ENCODE results near the gene CLK1.

CLK1 gene

GRCh38 chr2:200864176-200865034 is at the start of gene CLK1:
Gene CLK1, minus strand, starts transcription at chr2:200864658. Its CDS starts 2,796 bp downstream, at chr2:200861862.
- Histone ChIP-seq H3F3A (ENCODE audit: low read depth) (no peaks in the 10 kb centered on the region), H3K4me2 (ENCODE audit: low read depth, low read length, poor library complexity, severe bottlenecking) (peak within 1 kb of the TSS; percentile 93), H2AFZ (ENCODE audit: low read length) (peak within 1 kb of the TSS; percentile 94), H3K36me3 (ENCODE audit: insufficient read depth, low read length) (peaks cover 25% of the 10 kb centered on the region), H3K9ac (ENCODE audit: low read depth, low read length, poor library complexity, severe bottlenecking) (peak within 1 kb of the TSS; percentile 95), H3K9me2 (replicated peaks; ENCODE audit: low read depth, low read length) (no peaks in the 10 kb centered on the region), H3K4me3 (ENCODE audit: low read length, poor library complexity, severe bottlenecking) (peak within 1 kb of the TSS; percentile 97), H3K4me1 (ENCODE audit: insufficient read depth, low read length, poor library complexity, severe bottlenecking) (peaks cover 24% of the 10 kb centered on the region), H3K9me3 (ENCODE audit: insufficient read depth, low read depth, low read length) (no peaks in the 10 kb centered on the region), H3K27me3 (ENCODE audit: insufficient read depth, low read length, poor library complexity, severe bottlenecking) (peaks cover 12% of the 10 kb centered on the region), H3K79me2 (ENCODE audit: insufficient read depth, low read length) (peaks cover 50% of the 10 kb centered on the region), H4K20me1 (ENCODE audit: insufficient read depth, low read length, poor library complexity, severe bottlenecking) (peaks cover 43% of the 10 kb centered on the region)
- no peak for TF ChIP-seq CTCF (conservative IDR thresholded peaks at IDR 0.05; ENCODE audit: low read length)
- TF ChIP-seq EZH2phosphoT487 (IDR thresholded peaks at IDR 0.05; ENCODE audit: borderline replicate concordance), result no peak

GRCh38 chr2:200913654-200914053 is 49.2 kb upstream of the CLK1 start:
- no peaks in the 10 kb centered on the region for H3K9me3 ChIP-seq (ENCODE audit: insufficient read depth, low read depth, low read length)
- H3K79me2 ChIP-seq (ENCODE audit: insufficient read depth, low read length), result no peaks in the 10 kb centered on the region
- H2AFZ ChIP-seq (ENCODE audit: low read length), result no peak overlapping the region
- H3K36me3 ChIP-seq (ENCODE audit: insufficient read depth, low read length), result peaks cover 75% of the 10 kb centered on the region; the same call in 1 of the 2 replicates
- no peak overlapping the region for H3K4me2 ChIP-seq (ENCODE audit: low read depth, low read length, poor library complexity, severe bottlenecking)
- H3K4me1 ChIP-seq (ENCODE audit: insufficient read depth, low read length, poor library complexity, severe bottlenecking), result no peaks in the 10 kb centered on the region
- H3F3A ChIP-seq (ENCODE audit: low read depth), result no peaks in the 10 kb centered on the region
- no peaks in the 10 kb centered on the region for H3K27me3 ChIP-seq (ENCODE audit: insufficient read depth, low read length, poor library complexity, severe bottlenecking)
- no peaks in the 10 kb centered on the region for H4K20me1 ChIP-seq (ENCODE audit: insufficient read depth, low read length, poor library complexity, severe bottlenecking)
- no peaks in the 10 kb centered on the region for H3K9me2 ChIP-seq (replicated peaks; ENCODE audit: low read depth, low read length)
- H3K4me3 ChIP-seq (ENCODE audit: low read length, poor library complexity, severe bottlenecking), result no peak overlapping the region
- TF ChIP-seq CTCF (conservative IDR thresholded peaks at IDR 0.05; ENCODE audit: low read length) (no peak), EZH2phosphoT487 (IDR thresholded peaks at IDR 0.05; ENCODE audit: borderline replicate concordance) (no peak)
- H3K9ac ChIP-seq (ENCODE audit: low read depth, low read length, poor library complexity, severe bottlenecking), result no peak overlapping the region

GRCh38 chr2:200909958-200910357 is 45.5 kb upstream of the CLK1 start:
- H3K9ac ChIP-seq (ENCODE audit: low read depth, low read length, poor library complexity, severe bottlenecking), result no peak overlapping the region
- no peak overlapping the region for H2AFZ ChIP-seq (ENCODE audit: low read length)
- H3F3A ChIP-seq (ENCODE audit: low read depth), result no peaks in the 10 kb centered on the region
- no peaks in the 10 kb centered on the region for H3K4me1 ChIP-seq (ENCODE audit: insufficient read depth, low read length, poor library complexity, severe bottlenecking)
- H3K36me3 ChIP-seq (ENCODE audit: insufficient read depth, low read length), result peaks cover 53% of the 10 kb centered on the region; the same call in 1 of the 2 replicates
- no peaks in the 10 kb centered on the region for H3K9me2 ChIP-seq (replicated peaks; ENCODE audit: low read depth, low read length)
- no peaks in the 10 kb centered on the region for H3K79me2 ChIP-seq (ENCODE audit: insufficient read depth, low read length)
- no peaks in the 10 kb centered on the region for H4K20me1 ChIP-seq (ENCODE audit: insufficient read depth, low read length, poor library complexity, severe bottlenecking)
- H3K4me3 ChIP-seq (ENCODE audit: low read length, poor library complexity, severe bottlenecking), result no peak overlapping the region
- no peaks in the 10 kb centered on the region for H3K9me3 ChIP-seq (ENCODE audit: insufficient read depth, low read depth, low read length)
- H3K4me2 ChIP-seq (ENCODE audit: low read depth, low read length, poor library complexity, severe bottlenecking), result no peak overlapping the region
- TF ChIP-seq CTCF (conservative IDR thresholded peaks at IDR 0.05; ENCODE audit: low read length), result no peak
- H3K27me3 ChIP-seq (ENCODE audit: insufficient read depth, low read length, poor library complexity, severe bottlenecking), result no peaks in the 10 kb centered on the region

Data from Loucy (cell line).